WTC11 (cell line): ENCODE results near the gene SIRPD. TPM values are rescaled to one million over a fixed set of nuclear protein-coding genes. Genes with fewer than 3 reads are reported as not detected.

Experiments
- ATAC-seq: fragments of 200-7000 bp; cut with Tn5 transposase; 2 replicates; pipeline ENCODE4 v1.10.0; 2021; ENCODE audit warnings: mild to moderate bottlenecking, moderate library complexity
- CTCF ChIA-PET: fragments of 300-600 bp; sonication (Branson Sonifier 250); formaldehyde crosslinking; loops from one replicate; lab custom pipeline; 2021; ENCODE audit warnings: antibody characterized with exemption; lab: Charles Lee
- POLR2A ChIA-PET: fragments of 350-600 bp; sonication (Branson Sonifier 250); formaldehyde crosslinking; loops from one replicate; lab custom pipeline; 2021; ENCODE audit warnings: antibody characterized with exemption; lab: Charles Lee
- DNase-seq: peaks from one replicate; pipeline ENCODE4 v3.0.0; 2021; ENCODE audit warnings: low spot score
- H3K27ac Mint-ChIP-seq: 2 replicates; pipeline ENCODE4 v1.8.0; 2021; ENCODE audit warnings: mixed read lengths
- H3K27me3 Mint-ChIP-seq: 2 replicates; pipeline ENCODE4 v1.8.0; 2021; ENCODE audit warnings: low read depth, mild to moderate bottlenecking, moderate library complexity, mixed read lengths
- H3K36me3 Mint-ChIP-seq: 2 replicates; pipeline ENCODE4 v1.8.0; 2021; ENCODE audit warnings: mixed read lengths
- H3K4me1 Mint-ChIP-seq: 2 replicates; pipeline ENCODE4 v1.8.0; 2022; ENCODE audit warnings: mixed read lengths
- H3K4me3 Mint-ChIP-seq: 2 replicates; pipeline ENCODE4 v1.8.0; 2021; ENCODE audit warnings: mild to moderate bottlenecking, moderate library complexity, mixed read lengths
- H3K9me3 Mint-ChIP-seq: 2 replicates; pipeline ENCODE4 v1.8.0; 2021; ENCODE audit warnings: mixed read lengths
- CREM ChIP-seq: sonication (generic); formaldehyde crosslinking; IDR thresholded peaks from 2 replicates; pipeline ENCODE4 v1.8.1; 2022; ENCODE audit warnings: mild to moderate bottlenecking, missing genetic modification reagents, moderate library complexity
- ESRRA ChIP-seq: sonication (generic); formaldehyde crosslinking; IDR thresholded peaks from 2 replicates; pipeline ENCODE4 v1.8.1; 2022; ENCODE audit warnings: mild to moderate bottlenecking, missing genetic modification reagents, borderline replicate concordance
- MXD4 ChIP-seq: fragments of 250-450 bp; sonication (Bioruptor Pico); IDR thresholded peaks from 2 replicates; pipeline ENCODE4 v1.8.0; 2021; ENCODE audit warnings: mild to moderate bottlenecking, moderate library complexity, borderline replicate concordance
- MYBL2 ChIP-seq: sonication (generic); formaldehyde crosslinking; IDR thresholded peaks from 2 replicates; pipeline ENCODE4 v1.8.1; 2023; ENCODE audit warnings: mild to moderate bottlenecking, moderate library complexity, missing genetic modification reagents
- NR2C2 ChIP-seq: sonication (generic); formaldehyde crosslinking; IDR thresholded peaks from 2 replicates; pipeline ENCODE4 v1.8.0; 2022; ENCODE audit warnings: mild to moderate bottlenecking, missing genetic modification reagents
- RELA ChIP-seq: sonication (generic); formaldehyde crosslinking; IDR thresholded peaks from 2 replicates; pipeline ENCODE4 v1.8.1; 2022; ENCODE audit warnings: missing genetic modification reagents, mild to moderate bottlenecking, borderline replicate concordance
- SMAD3 ChIP-seq: sonication (generic); formaldehyde crosslinking; IDR thresholded peaks from 2 replicates; pipeline ENCODE4 v1.8.0; 2022; ENCODE audit warnings: missing genetic modification reagents, mild to moderate bottlenecking, borderline replicate concordance
- SMAD4 ChIP-seq: sonication (generic); formaldehyde crosslinking; IDR thresholded peaks from 2 replicates; pipeline ENCODE4 v1.8.0; 2022; ENCODE audit warnings: mild to moderate bottlenecking, missing genetic modification reagents
- ZBTB21 ChIP-seq: sonication (generic); formaldehyde crosslinking; IDR thresholded peaks from 2 replicates; pipeline ENCODE4 v1.8.1; 2023; ENCODE audit warnings: mild to moderate bottlenecking, missing genetic modification reagents, borderline replicate concordance
- ZNF232 ChIP-seq: sonication (generic); formaldehyde crosslinking; IDR thresholded peaks from 2 replicates; pipeline ENCODE4 v1.8.0; 2022; ENCODE audit warnings: mild to moderate bottlenecking, missing genetic modification reagents
- ZNF396 ChIP-seq: fragments of 250-450 bp; sonication (Bioruptor Pico); IDR thresholded peaks from 2 replicates; pipeline ENCODE4 v1.8.0; 2021; ENCODE audit warnings: mild to moderate bottlenecking, moderate library complexity, borderline replicate concordance
- ZNF423 ChIP-seq: fragments of 250-450 bp; sonication (Bioruptor Pico); IDR thresholded peaks from 2 replicates; pipeline ENCODE4 v2.1.2; 2022; ENCODE audit warnings: mild to moderate bottlenecking, moderate library complexity
- total RNA-seq: library from RNA; stranded (reverse); gene quantifications from 3 replicates; pipeline ENCODE4 v1.2.3, GENCODE V29; 2021
- TF ChIP-seq, protein P1 (sequence below): sonication (generic); formaldehyde crosslinking; IDR thresholded peaks from 2 replicates; pipeline ENCODE4 v1.8.0; 2022; ENCODE audit warnings: mild to moderate bottlenecking, missing genetic modification reagents
- TF ChIP-seq, protein P2 (sequence below): sonication (generic); formaldehyde crosslinking; conservative IDR thresholded peaks from 2 replicates; pipeline ENCODE4 v1.8.1; 2023; ENCODE audit warnings: mild to moderate bottlenecking, low read depth, missing genetic modification reagents, moderate library complexity
- TF ChIP-seq, protein P3 (sequence below): fragments of 200-600 bp; IDR thresholded peaks from 2 replicates; pipeline ENCODE4 v1.8.0; 2022; ENCODE audit warnings: antibody characterized with exemption
- TF ChIP-seq, protein P4 (sequence below): fragments of 250-450 bp; sonication (Bioruptor Pico); IDR thresholded peaks from 2 replicates; pipeline ENCODE4 v2.1.2; 2022; ENCODE audit warnings: mild to moderate bottlenecking, moderate library complexity
- TF ChIP-seq, protein P5 (sequence below): sonication (generic); formaldehyde crosslinking; conservative IDR thresholded peaks from 2 replicates; pipeline ENCODE4 v1.8.1; 2022; ENCODE audit warnings: mild to moderate bottlenecking, missing genetic modification reagents
- TF ChIP-seq, protein P6 (sequence below): fragments of 250-450 bp; sonication (Bioruptor Pico); IDR thresholded peaks from 2 replicates; pipeline ENCODE4 v1.9.0; 2021; ENCODE audit warnings: moderate library complexity, mild to moderate bottlenecking, inconsistent platforms, borderline replicate concordance
- TF ChIP-seq, protein P7 (sequence below): sonication (generic); formaldehyde crosslinking; IDR thresholded peaks from 2 replicates; pipeline ENCODE4 v1.8.0; 2022; ENCODE audit warnings: missing genetic modification reagents
- TF ChIP-seq, protein P8 (sequence below): fragments of 250-450 bp; sonication (Bioruptor Pico); conservative IDR thresholded peaks from 2 replicates; pipeline ENCODE4 v1.9.0; 2021; ENCODE audit warnings: mild to moderate bottlenecking

Gene SIRPD
- total RNA-seq, 1 experiment from 2014 or later, result not detected

DNA sequence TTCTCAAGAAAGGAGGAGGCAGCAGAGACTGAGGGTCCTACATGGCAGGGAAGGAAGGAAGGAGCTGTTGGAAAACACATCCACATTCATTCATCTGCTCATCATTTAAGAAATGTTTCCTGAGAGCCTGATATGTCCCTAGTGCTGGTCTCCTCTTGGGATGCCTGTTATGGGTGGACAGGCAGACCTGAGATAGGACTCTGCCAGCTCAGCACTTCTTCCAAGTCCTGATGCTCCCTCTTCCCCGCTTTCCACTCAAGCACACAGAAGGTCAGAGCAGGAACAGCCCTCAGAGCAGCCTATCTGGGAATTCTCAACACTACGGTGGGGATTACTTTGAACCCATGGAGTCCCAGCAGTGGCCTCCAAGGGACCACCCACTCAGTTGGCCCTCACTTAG is 8.0 kb upstream of the SIRPD start:
- Mint-ChIP-seq H3K4me3 (no peak overlapping the region), H3K36me3 (no peaks in the 10 kb centered on the region), H3K9me3 (peaks cover 11% of the 10 kb centered on the region), H3K27me3 (peaks cover 9% of the 10 kb centered on the region)
- POLR2A ChIA-PET, result no interaction called here
- DNase-seq, result no peak
- no peak for ATAC-seq
- CTCF ChIA-PET, result no interaction called here
- TF ChIP-seq, protein P1, sequence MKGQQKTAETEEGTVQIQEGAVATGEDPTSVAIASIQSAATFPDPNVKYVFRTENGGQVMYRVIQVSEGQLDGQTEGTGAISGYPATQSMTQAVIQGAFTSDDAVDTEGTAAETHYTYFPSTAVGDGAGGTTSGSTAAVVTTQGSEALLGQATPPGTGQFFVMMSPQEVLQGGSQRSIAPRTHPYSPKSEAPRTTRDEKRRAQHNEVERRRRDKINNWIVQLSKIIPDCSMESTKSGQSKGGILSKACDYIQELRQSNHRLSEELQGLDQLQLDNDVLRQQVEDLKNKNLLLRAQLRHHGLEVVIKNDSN (CRISPR knock-in tag), result no peak
- TF ChIP-seq, protein P2, sequence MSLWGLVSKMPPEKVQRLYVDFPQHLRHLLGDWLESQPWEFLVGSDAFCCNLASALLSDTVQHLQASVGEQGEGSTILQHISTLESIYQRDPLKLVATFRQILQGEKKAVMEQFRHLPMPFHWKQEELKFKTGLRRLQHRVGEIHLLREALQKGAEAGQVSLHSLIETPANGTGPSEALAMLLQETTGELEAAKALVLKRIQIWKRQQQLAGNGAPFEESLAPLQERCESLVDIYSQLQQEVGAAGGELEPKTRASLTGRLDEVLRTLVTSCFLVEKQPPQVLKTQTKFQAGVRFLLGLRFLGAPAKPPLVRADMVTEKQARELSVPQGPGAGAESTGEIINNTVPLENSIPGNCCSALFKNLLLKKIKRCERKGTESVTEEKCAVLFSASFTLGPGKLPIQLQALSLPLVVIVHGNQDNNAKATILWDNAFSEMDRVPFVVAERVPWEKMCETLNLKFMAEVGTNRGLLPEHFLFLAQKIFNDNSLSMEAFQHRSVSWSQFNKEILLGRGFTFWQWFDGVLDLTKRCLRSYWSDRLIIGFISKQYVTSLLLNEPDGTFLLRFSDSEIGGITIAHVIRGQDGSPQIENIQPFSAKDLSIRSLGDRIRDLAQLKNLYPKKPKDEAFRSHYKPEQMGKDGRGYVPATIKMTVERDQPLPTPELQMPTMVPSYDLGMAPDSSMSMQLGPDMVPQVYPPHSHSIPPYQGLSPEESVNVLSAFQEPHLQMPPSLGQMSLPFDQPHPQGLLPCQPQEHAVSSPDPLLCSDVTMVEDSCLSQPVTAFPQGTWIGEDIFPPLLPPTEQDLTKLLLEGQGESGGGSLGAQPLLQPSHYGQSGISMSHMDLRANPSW, result no peak
- TF ChIP-seq ZNF396 (CRISPR knock-in tag) (no peak), ESRRA (CRISPR knock-in tag) (no peak), ZNF423 (CRISPR knock-in tag) (no peak), RELA (CRISPR knock-in tag) (no peak), ZBTB21 (CRISPR knock-in tag) (no peak), MYBL2 (CRISPR knock-in tag) (no peak), MXD4 (CRISPR knock-in tag) (no peak), CREM (CRISPR knock-in tag) (no peak), ZNF232 (CRISPR knock-in tag) (no peak), NR2C2 (CRISPR knock-in tag) (no peak), SMAD3 (CRISPR knock-in tag) (no peak), SMAD4 (CRISPR knock-in tag) (no peak)
- TF ChIP-seq, protein P3, sequence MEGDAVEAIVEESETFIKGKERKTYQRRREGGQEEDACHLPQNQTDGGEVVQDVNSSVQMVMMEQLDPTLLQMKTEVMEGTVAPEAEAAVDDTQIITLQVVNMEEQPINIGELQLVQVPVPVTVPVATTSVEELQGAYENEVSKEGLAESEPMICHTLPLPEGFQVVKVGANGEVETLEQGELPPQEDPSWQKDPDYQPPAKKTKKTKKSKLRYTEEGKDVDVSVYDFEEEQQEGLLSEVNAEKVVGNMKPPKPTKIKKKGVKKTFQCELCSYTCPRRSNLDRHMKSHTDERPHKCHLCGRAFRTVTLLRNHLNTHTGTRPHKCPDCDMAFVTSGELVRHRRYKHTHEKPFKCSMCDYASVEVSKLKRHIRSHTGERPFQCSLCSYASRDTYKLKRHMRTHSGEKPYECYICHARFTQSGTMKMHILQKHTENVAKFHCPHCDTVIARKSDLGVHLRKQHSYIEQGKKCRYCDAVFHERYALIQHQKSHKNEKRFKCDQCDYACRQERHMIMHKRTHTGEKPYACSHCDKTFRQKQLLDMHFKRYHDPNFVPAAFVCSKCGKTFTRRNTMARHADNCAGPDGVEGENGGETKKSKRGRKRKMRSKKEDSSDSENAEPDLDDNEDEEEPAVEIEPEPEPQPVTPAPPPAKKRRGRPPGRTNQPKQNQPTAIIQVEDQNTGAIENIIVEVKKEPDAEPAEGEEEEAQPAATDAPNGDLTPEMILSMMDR, result no peak
- TF ChIP-seq, protein P4, sequence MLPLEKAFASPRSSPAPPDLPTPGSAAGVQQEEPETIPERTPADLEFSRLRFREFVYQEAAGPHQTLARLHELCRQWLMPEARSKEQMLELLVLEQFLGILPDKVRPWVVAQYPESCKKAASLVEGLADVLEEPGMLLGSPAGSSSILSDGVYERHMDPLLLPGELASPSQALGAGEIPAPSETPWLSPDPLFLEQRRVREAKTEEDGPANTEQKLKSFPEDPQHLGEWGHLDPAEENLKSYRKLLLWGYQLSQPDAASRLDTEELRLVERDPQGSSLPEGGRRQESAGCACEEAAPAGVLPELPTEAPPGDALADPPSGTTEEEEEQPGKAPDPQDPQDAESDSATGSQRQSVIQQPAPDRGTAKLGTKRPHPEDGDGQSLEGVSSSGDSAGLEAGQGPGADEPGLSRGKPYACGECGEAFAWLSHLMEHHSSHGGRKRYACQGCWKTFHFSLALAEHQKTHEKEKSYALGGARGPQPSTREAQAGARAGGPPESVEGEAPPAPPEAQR (CRISPR knock-in tag), result no peak
- TF ChIP-seq, protein P5, sequence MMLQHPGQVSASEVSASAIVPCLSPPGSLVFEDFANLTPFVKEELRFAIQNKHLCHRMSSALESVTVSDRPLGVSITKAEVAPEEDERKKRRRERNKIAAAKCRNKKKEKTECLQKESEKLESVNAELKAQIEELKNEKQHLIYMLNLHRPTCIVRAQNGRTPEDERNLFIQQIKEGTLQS (CRISPR knock-in tag), result no peak
- TF ChIP-seq, protein P6, sequence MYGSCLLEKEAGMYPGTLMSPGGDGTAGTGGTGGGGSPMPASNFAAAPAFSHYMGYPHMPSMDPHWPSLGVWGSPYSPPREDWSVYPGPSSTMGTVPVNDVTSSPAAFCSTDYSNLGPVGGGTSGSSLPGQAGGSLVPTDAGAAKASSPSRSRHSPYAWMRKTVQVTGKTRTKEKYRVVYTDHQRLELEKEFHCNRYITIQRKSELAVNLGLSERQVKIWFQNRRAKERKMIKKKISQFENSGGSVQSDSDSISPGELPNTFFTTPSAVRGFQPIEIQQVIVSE (CRISPR knock-in tag), result no peak
- TF ChIP-seq, protein P7, sequence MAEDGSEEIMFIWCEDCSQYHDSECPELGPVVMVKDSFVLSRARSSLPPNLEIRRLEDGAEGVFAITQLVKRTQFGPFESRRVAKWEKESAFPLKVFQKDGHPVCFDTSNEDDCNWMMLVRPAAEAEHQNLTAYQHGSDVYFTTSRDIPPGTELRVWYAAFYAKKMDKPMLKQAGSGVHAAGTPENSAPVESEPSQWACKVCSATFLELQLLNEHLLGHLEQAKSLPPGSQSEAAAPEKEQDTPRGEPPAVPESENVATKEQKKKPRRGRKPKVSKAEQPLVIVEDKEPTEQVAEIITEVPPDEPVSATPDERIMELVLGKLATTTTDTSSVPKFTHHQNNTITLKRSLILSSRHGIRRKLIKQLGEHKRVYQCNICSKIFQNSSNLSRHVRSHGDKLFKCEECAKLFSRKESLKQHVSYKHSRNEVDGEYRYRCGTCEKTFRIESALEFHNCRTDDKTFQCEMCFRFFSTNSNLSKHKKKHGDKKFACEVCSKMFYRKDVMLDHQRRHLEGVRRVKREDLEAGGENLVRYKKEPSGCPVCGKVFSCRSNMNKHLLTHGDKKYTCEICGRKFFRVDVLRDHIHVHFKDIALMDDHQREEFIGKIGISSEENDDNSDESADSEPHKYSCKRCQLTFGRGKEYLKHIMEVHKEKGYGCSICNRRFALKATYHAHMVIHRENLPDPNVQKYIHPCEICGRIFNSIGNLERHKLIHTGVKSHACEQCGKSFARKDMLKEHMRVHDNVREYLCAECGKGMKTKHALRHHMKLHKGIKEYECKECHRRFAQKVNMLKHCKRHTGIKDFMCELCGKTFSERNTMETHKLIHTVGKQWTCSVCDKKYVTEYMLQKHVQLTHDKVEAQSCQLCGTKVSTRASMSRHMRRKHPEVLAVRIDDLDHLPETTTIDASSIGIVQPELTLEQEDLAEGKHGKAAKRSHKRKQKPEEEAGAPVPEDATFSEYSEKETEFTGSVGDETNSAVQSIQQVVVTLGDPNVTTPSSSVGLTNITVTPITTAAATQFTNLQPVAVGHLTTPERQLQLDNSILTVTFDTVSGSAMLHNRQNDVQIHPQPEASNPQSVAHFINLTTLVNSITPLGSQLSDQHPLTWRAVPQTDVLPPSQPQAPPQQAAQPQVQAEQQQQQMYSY (CRISPR knock-in tag), result no peak
- TF ChIP-seq, protein P8, sequence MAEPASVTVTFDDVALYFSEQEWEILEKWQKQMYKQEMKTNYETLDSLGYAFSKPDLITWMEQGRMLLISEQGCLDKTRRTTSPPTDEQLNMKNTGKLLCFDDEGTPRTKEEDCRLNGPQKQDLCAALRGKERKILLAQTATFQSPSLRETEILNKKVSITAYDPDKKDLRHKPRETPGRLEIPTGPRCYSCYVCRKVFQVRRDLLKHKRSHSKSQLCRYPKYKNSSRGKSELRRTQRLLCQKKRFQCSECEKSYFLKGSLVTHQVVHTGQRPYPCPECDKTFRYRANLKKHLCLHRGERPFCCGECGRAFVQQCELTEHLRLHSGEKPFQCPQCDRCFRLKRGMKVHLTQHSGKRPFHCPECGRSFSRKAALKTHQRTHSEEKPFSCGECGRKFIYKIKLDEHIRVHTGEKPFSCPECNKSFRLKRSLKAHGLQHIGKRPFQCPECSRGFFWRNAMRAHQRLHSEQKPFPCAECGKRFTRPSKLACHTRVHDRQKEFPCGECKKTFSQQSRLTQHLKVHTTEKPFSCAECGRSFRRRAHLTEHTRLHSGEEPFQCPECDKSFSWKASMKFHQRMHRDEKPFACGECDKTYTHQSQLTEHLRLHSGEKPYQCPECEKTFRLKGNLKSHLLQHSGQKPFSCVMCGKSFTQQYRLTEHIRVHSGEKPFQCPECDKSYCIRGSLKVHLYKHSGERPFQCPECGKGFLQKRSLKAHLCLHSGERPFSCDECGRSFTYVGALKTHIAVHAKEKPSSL (CRISPR knock-in tag), result no peak
- TF ChIP-seq, all 79 proteins: peak for 0
- H3K4me1 Mint-ChIP-seq, result peaks cover 8% of the 10 kb centered on the region; the same call in 1 of the 2 replicates
- no peak overlapping the region for H3K27ac Mint-ChIP-seq
